ENCODE data around the gene ZNF770.

- no peak for TF ChIP-seq CTCF (optimal IDR thresholded peaks at IDR 0.05 in 1 of 3, IDR thresholded peaks at IDR 0.05 in 1 of 3, conservative IDR thresholded peaks at IDR 0.05 in 1 of 3; ENCODE audit: extremely low read depth in 1 of 3, insufficient read depth in 2 of 3, low read length in 3 of 3)
- no peak for TF ChIP-seq EZH2 (IDR thresholded peaks at IDR 0.05; ENCODE audit: low read length)
These were observed 15.8 kb upstream of the ZNF770 start for GRCh38 chr15:35003928-35004327.

All from keratinocyte (primary cell).